M059J (cell line): ENCODE results near the gene NCAM1. TPM values are rescaled to one million over a fixed set of nuclear protein-coding genes. Genes with fewer than 3 reads are reported as not detected.

Experiments
- DNase-seq: peaks from one replicate; pipeline ENCODE4 v3.0.0-alpha.2; 2012; ENCODE audit warnings: low read depth
- total RNA-seq: library from RNA; depleted of rRNA; stranded (reverse); fragments of >200 nt; shearing (Covaris generic); gene quantifications from 2 replicates; pipeline ENCODE4 v1.2.3, GENCODE V29; 2014

NCAM1 gene
- total RNA-seq, 1 experiment from 2014 or later = not detected

GRCh38 chr11:112968941-112969713, 7.9 kb downstream of the NCAM1 start:
- no peak for DNase-seq

DNA sequence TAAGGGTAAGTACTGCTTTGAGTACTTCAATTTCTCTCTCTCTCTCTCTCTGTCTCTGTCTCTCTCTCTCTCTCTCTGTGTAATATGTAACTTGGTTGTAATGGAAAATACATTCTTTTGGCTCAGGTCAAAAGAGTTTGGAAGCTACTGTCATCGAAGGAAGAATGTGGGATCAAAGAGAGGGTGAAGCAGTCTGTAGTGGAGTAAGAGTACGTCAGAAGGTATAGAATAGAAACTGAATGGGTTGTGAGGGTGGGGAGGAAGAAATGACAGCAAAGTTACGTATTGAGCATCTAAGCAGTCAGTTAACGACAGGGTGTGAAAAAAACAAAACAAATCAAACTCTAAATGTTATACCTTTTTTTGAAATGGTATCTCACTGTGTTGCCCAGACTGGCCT, 10.0 kb downstream of the NCAM1 start:
- no peak for DNase-seq

DNA sequence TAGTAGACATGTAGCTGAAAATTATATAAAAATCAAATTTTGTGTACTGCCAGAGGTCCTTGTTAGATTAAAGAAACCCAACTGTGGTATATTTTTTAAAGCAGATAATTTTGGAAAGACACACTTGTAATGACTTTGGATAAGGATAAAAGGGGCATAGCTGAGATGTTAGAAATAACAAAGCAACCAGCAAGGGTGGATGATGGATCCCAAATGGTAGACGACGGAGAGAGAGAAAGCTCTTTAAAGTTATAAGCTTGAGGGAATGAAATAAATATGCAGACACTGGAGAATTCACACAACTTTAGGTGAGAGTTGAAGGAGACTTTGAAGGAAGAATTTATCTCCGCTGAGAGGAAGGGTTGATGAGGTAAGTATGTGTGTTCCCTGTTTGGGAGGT, 10.6 kb downstream of the NCAM1 start:
- no peak for DNase-seq

DNA sequence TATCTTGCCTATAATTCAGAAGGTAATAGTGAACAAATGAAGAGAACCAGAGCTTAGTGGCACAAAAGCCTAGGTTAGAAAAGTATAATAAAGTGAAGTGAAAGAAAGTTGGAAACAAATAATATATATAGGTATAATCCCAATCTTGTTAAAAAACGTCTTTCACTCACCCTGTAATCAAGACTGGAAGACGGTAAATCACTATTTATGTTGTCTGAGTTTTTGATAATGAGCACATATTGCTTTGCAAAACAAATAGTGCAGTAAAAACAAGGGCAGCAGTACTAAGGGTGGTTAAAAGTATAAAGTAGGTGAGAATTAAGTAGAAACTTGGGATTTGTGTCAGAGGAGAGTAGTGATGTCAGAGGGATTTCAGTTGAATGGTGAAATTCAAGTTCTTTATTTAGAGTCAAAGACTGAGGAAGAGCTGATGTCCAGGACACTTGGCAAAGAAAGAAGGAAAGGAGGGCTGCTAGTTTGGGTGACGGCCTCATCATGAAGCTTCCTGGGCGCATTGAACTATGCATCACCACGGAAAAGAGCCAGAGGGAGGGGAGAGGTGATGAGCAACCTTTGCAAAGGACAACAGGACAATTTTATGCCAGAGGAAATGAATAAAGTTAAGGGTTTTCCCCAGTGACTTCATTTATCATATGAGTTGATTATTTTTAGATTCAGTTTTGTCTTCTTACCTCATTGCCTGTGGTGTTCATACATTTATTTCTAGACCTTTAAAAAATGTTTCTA, 11.4 kb downstream of the NCAM1 start:
- no peak for DNase-seq

- no peak for DNase-seq
These were observed 13.8 kb downstream of the NCAM1 start for GRCh38 chr11:112975051-112975450.

DNA sequence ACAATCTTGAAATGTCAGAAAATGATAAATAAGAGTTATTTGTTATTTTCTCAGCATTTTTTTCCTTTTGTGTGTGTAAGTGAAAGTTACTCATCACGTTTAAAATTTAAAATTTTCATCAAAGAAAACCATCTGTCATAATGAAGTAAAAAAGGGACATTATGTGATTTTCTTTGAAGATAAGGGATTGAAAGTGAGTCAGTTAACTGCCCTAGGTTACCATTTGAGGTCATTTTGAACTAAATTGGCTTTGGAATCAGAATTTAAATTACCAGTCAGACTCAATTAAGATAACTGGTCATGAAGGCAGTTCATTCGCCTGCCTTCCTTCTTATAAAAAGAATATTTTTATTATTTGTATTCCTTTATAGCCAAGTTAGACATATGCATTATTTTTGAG, 14.3 kb downstream of the NCAM1 start:
- DNase-seq = no peak

DNA sequence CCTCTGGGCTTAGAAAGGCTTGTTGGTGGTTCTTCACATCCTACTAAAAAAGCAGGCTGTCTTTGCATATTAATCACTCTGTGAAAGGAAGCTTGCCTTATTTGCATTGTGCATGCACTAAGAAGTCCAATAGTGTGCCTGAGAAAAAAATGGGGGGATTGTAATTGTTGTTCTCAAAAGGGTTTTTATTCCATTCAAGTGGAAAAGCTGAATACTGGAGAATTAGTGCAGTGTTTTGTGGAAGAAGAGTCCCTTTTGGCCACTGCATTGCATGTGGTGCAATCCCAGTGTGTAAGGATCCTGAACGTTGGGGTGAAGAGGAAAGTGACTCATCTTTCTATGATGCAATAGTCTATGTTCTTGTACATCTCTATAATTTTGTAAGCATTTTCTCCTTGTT, 16.5 kb downstream of the NCAM1 start:
- DNase-seq = no peak

DNA sequence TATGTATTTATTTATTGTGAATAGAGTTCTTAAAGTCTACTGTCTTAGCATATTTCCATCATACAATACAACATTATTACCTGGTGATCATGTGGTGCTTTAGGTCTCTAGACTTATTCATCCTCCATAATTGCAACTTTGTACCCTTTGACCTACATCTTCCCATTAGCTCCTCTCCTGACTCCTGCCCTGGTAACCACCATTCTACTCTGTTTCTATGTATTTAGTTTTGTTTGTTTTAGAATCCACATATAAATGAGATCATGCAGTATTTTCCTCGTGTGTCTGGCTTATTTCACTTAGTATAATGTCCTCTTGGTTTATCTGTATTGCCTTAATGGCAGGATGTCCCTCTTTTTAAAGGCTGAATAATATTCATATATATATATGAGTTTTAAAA, 22.7 kb downstream of the NCAM1 start:
- no peak for DNase-seq

- DNase-seq = no peak
These were observed 28.0 kb downstream of the NCAM1 start for GRCh38 chr11:112989198-112989597.

DNA sequence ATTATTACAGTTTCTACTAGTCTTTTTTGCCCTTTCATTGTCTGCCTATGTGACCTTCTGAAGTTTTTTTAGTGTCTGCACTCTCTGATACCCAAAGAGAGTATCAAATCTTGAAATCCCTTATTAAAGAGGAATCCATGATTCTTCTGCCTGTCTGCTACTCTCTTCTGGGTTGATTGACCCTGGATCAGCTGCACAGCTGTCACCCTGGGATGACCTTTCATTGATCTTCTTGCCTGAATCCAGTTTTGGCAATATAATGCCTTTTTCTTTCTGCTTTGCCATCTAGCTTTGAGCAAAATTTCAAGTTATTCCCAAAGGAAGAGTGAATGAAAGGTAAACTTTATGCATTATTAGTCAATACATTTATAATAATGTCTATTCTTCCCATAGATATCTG, 32.6 kb downstream of the NCAM1 start:
- no peak for DNase-seq

GRCh38 chr11:112995423-112996090, 34.3 kb downstream of the NCAM1 start:
- DNase-seq = no peak

DNA sequence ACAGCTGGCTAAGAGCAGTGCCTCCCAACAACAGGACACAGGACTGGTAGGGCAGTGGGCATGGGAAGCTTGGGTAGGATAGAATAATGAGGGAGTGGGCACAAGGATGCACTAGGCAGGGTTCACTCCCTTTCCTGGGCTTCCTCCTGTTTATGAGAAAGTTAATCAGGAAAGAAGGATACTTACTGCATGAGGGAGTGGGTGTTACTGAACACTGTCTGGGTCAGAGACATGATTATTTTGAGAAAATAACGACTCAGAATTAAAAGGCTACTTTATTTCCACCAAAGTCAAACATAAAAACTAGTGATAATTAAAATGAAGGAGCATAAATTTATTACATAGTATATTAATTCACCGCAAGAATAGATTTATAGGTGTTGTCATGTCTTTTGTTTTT, 35.8 kb downstream of the NCAM1 start:
- DNase-seq = no peak

DNA sequence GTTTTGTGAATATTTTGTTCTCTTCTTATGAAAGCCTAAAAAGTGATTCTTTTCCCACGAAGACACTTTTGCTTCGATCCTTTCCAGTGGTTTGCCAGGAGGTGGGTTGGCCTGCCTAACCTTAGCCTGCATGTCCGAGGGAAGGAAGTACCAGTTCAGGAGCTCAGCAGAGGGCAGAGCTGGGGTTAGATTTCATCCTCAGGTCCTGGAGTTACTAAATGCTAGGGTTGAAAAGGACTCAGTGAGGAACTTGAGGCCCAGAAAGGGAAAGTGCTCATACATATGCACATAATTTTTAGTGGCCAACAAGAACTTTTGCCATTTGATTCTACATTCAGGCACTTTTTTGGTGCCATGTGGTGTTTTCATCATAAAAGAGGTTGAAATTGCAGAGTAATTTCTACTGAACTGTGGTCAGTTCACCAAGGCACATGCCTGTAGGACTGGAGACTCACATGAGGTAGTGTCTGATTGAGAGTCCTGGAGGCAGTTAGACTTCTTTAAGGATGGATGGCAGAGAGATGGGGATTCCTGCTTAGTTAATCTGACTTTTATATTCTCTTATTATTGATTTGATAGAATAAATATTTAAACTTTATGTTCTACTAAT, 36.7 kb downstream of the NCAM1 start:
- no peak for DNase-seq

DNA sequence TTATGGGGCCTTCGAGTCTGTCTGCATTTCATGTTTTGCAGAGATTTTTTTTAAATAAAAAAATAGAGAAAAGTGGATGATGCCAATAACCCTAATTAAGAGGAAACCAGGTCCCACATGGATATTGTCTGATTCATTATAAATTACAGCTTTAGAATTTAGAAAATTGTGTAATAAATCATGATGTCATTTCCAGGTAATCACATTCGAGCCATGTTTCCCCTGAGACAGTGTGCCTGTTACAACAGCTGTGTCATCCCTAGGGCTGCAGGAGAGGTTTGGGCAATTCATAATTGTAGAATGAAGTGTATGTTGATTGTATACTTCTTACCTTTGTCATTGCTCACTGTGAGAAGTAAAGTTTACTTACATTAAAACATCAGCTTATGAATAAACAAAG, 38.3 kb downstream of the NCAM1 start:
- DNase-seq = no peak

DNA sequence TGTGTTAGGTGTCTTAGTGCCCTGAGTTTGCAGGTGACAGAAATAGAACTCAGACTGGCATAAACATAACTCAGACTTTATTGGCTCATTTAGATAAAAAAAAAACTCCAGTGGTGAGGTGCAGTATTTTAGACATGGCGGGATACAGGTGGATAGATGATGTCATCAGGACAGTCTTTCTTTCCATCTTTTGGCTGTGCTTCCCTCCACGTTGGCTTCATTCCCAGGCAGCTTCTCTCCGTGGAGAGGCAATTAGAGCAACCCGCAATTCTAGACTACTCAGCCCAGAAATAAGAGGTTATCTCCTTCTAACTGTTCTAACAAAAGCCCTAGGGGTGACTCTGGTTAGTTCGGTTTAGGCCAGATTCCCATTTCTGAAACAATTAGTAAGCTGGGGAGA, 40.5 kb downstream of the NCAM1 start:
- DNase-seq = no peak

GRCh38 chr11:113006896-113007445, 45.8 kb downstream of the NCAM1 start:
- no peak for DNase-seq

GRCh38 chr11:113014262-113015097, 53.3 kb downstream of the NCAM1 start:
- DNase-seq = no peak

DNA sequence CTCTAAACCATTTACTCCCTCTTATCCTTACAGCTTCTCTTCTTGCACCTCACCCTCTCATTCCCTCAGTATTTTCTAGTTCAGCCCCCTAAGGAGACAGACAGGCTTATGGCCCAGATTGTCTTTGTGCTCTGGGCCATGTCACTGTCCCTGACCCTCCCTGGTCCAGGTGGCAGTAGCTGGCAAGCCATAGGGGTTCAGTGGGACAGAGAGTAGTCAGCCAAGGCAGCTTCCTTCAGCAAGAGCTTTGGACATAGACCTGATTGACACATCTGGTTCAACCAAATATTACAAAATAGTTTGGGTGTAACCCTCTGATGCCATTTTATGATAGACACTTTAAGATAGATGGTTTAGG, 53.9 kb downstream of the NCAM1 start:
- DNase-seq = no peak

- DNase-seq = no peak
These were observed 55.7 kb downstream of the NCAM1 start for GRCh38 chr11:113016905-113017304.

DNA sequence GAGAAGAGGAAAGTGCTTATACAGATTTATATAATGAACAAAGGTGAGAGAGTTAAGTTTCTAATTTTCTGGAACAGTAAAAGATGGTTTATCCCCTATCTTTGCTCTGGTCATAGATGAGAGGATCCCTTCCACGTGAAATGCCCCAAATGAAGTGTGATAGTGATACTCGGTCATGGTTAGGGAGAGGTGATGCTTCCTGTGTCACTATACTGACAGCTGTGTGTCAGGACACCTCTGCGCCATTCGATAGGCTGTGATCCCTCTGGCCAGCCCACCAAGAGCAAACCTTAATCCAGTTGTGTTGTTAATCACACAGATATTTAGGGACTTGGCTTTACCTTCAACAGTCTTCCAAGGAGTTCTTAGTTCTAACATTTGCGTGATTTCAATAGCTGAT, 57.7 kb downstream of the NCAM1 start:
- DNase-seq = no peak

GRCh38 chr11:113019711-113020110, 58.5 kb downstream of the NCAM1 start:
- DNase-seq = no peak
